Activated CD8-positive, alpha-beta memory T cell treated with anti-CD3 and anti-CD28 coated beads, Interleukin-2, amount 50 U/mL, for 1 hour (primary cell): Measurements from ENCODE around the gene SLC24A3.

Experiments
- DNase-seq: peaks from one replicate; pipeline ENCODE4 v3.0.0-alpha.2; 2020; ENCODE audit errors: extremely low read depth

SLC24A3 gene

DNA sequence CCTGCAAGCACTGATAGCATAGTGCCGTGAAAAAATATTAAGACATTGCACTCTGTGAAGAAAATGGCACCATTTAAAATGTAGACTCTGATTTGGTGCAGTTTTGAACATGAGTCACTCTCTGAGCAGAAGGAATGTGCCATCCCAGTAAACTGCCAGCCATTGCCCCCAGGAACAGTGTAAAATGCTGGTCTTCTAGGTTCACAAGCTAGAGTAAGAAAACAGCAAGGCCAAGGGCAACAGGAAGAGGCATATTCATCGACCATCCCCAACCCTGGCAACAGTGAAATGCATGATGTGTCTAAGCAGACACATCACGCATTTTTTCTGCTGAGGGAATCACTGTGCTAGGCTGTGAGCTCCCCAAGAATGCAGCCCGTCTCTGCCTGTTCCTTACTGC, 382.5 kb downstream of the SLC24A3 start:
- no peak for DNase-seq

DNA sequence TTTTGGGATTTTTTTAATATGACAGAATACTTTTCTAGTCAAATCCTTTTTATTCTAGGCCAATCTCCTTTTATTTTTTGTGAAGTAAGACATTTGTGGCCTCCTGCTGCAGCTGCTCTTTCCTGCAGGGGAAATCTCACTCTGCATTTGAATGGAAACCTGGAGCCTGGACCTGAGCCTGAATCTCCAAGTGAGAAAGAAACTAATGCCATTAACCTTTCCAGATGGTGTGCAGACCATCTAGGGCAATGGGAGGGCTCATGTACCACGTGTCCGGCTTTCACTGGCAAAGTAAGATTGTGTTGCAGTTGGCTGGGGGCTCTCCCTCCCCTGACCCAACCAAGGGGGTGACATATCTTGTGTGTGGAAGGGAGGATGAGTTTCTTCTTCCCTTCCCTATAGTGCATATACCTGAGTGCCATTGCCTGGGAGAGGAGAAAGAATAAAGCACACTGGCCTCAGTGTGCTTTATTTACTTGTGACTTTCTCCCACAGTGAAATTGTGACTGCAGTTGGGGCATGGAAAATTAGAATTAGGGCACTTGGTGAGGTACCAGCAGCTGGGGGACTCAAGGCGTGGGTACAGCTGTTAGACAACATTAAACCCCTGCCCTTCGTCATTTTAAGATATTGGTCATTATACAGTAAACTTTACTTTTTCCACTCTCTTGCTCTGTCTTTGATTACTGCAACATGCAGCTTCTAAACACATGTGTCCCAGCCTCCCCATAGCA, 385.8 kb downstream of the SLC24A3 start:
- no peak for DNase-seq

DNA sequence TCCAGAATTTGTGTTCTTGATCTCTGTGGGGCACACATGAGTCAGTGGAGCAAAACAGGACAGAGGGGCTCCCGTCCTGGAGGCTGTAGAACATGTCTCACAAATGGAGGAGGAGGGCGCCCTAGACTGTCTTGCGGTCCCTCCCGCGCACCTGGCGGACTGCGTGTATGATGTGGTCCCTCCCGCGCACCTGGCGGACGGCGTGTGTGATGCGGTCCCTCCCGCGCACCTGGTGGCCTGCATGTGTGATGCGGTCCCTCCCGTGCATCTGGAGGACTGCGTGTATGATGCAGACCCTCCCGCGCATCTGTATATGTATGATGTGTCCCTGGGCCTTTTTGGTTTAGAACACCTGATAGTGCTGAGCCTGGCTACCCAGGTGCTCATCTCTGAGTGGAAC, 386.8 kb downstream of the SLC24A3 start:
- DNase-seq = no peak

DNA sequence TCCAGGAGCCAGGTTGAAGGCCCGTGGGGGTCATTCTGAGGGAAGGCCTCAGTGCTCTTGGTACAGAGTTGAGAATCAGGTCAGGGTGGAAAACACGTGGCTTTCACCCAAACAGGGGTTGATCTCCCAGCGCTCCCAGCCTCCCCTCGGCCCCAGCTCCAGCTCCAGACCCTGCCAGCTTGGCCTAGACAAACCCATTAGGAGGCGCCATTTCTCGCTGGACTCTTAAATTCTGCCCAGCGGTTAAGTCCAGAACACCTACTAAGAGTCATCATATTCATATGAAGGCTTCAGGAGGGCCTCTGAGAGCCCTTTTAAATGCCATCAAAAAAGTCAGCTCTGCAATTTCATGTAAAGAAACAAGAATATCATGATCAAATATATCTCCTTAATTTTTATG, 387.6 kb downstream of the SLC24A3 start:
- DNase-seq = no peak

DNA sequence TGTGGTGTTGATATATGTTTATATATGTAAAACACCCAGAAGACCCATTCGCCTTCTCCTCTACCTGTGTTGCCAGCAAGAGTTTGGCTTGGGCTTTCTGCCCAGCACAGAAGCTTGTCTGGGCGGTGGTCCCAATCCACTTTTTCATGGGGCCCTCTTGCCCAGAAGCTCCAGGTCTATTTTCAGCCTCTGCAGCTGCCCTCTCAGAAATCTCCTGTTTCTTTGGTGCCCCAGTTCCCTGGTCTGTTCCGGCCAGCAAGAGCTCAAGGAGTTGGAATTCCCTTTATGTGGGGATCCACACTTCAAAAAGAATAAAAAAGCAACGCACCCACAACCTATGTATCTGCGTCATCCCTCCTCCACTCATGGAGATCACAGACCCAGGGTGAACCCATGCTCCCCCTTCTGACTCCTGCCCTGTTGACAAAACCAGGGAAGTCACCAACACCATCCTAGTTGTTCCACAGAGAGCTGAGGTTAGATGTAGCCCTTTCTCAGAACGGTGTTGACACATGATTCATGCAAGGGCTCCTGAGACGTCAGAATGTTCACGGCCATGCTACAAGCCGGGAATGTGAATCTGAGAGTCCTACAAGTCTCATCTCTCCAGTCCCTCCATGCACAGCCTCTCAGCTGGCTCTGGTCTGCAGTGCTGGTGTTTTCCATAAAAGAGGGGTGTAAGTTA, 388.8 kb downstream of the SLC24A3 start:
- DNase-seq = no peak

DNA sequence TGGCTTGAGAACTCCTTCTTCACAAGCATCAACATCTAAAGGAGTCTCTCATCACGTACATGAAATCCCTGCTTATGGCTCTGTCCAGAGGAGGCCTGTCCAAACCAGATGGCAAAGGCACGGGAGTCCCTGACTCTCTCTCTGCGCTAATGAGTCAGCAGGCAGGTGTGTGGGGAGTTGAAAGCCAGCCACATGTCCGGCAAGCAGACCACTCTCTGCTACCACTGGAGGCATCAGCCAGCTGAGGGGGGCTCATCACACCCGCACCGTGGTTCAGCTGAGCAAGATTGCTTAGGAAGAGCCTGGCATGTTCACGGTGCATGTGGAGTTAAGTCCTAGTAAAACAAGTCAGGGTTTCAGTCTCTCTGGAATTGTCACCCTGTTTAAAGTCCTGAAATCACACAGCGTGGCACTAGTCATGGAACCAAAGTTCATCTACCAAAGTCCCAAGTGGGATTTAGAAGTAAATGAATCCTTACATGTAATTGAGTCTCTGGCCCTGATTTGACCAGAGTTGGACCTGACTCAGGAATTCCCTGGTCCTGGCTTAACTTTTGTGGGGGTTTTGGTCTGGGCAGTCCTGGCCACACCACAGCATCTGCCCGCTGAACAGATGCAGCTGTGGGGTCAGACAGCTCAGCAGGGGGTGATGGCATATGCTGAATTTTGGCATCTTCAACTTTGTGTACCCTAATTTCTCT, 390.4 kb downstream of the SLC24A3 start:
- DNase-seq = no peak

DNA sequence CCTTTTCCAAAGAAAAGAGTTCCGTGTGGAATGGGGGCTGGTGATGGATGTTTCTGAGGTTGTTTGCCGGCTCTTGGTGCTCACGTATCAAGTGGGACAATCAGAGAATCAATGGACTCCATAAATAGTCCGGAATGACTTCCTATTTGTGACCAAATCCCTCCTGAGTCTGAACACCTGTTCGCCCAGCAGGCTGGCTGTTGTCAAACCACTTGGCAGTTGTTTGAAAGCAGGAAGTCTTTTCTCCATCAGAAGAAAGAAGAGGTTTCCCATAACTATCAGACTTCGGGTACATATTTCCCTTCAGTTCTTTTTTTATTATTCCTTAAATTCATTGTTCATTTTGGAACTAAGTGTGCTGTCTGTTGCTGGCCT, 390.9 kb downstream of the SLC24A3 start:
- DNase-seq = no peak

DNA sequence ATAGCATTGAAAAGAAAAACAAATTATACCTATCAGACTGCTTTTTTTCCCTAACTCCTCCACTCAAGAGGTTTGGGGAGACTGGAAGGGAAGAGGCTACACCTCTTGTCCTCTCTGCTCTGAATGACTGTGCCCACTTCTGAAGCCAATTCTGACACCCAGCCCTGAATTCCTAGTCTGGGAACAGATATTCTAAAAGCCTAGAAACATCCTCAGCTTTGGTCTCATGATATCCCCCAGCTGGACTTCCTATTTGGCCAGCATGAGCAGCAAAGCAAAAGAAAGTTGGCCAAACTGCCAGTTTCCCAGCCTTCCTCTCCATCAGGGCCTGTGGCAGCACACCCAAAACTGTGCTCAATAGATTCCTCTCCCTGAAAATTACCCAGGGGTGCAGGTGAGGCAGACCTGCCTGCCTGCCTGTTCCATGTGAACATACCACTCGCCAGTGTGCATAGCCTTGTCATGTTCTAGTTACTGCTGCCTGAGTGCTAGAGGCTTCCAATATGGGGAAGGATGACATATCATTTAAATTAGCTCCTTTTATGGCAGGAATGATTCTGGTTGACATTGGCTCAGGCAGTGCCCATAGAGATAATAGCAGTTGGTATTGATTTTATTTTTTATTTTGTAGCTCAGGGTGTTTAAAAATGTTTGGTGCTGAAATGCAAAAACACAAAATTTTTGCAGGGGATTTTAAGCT, 393.5 kb downstream of the SLC24A3 start:
- no peak for DNase-seq

DNA sequence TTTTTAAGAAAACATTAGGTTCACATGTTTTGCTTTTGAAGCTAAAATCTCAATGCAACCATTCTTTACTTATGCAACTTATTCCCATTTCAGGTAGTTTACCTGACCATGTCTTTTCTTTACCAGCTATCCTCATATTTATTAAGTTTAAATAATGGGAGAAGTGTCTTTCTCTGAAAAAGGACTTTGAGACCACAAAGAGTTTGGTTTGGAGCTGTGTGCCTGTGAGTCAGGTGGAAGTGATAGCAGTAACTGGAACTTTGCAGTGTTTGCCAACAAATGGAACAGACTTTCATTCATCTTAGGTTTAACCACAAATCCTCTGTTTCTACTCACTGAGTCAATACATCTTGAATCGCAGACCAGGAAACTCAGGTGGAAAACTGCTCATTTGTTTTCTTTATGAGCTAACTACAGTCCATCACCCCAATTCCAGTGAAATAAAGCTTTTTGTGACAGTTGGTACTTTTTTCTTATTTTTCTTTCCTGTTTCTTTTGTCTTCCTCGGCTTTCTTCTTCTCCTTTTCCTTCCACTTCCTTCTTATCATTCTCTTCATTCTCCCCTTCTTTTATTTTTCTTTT, 397.3 kb downstream of the SLC24A3 start:
- no peak for DNase-seq

DNA sequence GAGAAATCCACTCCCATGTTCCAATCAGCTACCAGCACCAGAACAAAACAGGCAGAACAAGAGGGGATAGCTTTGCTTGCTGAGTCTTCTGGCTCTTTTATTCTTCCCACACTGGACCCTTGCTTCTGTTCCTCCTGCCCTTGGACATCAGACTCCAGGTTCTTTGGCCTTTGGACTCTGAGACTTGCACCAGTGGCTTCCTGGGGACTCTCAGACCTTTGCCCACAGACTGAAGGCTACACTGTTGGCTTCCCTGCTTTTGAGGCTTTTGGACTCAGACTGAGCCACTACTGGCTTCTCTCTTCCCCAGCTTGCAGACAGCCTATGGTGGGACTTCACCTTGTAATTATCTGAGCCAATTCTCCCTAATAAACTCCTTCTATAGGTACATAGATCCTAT, 403.2 kb downstream of the SLC24A3 start:
- no peak for DNase-seq

DNA sequence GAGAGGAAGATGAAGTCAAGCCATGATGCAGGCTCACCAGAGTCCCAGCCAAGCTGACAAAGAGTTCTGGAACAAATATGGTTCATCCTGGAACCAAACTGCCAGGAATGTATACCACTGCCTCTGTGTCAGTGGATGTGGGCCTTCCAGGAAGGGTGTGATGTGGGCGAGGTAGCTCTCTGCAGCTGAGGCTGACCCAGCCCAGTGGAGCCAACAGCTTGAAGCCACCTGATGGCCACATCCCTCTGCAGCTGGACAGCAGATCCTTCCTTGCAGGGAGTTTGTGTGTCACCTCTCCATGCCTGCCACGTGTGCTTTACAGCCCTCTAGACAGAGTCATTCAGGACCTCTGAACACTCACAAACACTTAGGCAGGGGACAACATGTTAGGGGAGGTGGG, 403.6 kb downstream of the SLC24A3 start:
- DNase-seq = no peak

DNA sequence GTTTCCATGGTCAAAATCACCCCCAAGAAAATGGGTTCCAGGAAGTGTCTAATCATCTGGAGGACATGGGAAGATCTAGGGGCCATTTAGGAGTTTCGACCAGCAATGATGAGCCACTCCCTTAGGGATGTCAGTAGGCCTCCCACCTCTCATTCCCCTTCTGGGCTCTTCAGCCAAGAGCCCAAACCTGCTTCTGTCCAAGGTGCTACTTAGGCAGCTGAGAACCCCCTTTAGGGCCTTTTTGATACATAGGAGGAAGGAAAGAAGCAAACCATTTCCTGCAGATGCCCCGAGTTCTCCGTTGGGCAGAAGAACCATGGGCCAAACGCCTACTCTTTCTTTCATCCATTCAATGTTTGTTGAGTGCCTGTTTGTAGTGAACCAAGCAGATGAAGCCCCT, 404.2 kb downstream of the SLC24A3 start:
- DNase-seq = no peak

DNA sequence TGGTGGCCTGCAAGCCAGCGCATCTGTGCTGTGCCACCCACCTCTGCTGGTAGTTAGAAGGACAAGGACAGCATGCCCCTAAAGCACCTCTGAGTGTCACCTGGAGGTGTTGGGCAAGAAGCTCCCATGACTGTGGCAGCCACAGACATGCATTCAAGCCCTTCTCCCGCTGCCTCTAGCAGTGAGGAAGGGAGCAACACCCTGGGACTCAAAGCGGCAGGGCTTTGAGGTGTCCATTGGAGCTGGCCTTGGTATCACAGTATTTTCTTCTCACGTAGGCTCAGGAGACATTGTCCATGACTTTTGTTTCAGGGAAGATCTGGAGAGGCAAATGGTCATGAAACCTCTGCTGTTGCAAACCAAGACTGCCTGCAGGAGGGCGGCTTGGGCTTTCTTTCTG, 404.8 kb downstream of the SLC24A3 start:
- DNase-seq = no peak

DNA sequence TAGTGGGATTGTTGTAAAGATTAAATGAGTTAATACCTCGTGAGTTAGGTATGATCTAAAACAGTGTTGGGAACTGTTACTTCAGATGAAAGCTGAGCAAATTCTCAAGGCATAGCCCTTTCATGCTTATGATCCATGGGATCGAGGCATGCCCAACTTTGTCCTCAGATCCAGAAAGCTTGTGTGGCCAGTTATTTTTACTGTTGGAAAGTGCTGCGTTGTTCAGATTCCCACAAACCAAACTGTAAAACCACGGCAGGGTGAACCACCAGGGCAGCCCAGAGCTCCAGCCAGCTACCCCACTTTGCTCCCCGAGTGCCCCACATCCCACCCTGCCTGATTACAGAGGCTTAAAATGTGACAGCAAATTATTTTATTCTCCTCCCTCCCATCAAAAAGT, 406.3 kb downstream of the SLC24A3 start:
- DNase-seq = no peak

DNA sequence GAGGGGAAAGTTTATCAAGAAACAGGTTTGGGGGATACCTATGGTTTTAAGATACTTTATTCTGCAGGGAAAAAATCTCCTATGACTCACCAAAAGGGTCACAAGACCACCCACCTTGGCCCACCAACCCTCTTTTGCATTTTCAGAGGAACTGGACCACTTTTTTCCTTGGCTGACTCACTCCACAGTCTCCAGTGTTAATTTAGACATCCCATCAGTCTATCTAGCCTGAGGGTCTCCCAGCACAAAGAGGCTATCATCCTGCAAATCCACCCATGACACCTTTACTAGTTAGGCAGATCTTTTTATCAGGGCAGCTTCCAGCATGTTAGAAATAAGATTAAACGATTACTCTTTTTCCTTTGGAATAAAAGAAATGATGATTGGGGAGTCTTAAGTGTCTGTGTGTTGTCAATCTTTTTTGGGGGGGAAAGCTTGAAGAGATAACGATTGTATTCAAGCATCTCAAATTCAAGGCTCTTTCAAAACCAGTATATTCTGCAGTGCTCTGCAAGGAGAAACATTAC, 407.5 kb downstream of the SLC24A3 start:
- no peak for DNase-seq

DNA sequence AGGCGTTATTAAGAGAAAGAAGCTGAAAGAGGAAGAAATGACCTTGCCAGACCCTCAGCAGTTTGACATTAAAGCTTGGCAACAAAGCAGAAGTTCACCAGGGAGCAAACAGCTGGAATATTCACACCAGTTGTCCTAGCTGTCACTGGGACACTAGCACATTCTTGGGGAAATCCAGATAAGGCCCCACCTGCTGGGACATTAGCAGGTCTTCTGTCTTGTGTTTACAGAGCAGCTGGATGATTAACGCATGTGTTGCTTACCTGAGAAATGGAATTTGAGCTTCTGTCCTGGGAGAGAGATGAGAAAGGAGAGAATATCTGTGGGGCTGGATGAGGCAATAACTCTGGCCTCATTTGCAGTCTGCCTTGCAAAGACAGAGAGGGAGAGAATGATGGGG, 408.0 kb downstream of the SLC24A3 start:
- DNase-seq = no peak

DNA sequence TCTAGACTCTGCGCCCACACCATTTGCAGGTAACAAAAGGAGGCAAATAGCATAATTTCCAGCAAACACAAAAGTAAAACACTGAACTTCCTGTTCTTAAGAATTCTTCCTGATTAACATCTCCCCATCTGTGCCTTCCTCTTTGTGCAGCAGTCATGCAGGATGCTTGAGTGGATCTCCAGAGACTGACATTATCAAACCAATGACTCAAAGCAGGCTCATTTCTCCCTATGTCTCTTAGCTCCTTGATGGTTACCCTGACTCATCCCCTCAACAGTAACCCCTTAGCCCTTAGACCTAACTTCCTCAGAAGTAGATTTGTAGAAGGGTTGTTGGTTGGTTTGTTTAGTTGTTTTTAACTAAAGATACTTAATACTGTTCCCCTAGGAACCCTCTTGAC, 408.6 kb downstream of the SLC24A3 start:
- no peak for DNase-seq

DNA sequence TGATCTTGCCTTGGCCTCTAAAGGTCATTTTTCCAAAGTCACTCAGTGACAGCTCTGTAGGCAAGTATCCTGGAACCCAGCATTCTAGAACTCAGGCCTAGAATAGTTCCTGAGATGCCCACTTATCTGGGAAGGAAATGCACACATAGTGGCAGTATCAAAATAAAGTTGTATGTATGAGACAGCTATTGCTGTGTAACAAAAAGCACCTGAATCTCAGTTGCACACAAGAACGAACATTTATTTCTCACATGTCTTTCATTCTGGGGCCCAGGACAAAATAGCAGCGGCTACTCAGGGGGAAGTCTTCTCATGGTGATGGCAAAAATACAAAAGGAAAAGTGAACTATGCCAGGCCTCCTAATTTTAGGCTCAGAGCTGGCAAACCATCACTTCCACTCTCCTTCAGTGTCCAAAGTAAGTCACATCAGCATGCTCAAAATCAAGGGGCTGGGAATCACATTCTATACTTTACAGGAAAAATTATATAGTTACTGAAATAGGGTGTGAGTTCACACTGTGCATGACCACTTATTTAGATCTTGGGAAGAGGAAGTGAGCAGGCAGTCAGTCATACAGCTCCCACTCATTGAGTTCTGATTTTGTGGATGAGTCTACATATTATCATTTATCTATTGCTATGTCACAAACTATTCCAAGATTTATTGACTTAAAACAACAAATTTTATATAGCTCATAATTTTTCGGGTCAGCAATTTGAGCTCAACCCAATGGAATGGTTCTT, 412.0 kb downstream of the SLC24A3 start:
- no peak for DNase-seq

DNA sequence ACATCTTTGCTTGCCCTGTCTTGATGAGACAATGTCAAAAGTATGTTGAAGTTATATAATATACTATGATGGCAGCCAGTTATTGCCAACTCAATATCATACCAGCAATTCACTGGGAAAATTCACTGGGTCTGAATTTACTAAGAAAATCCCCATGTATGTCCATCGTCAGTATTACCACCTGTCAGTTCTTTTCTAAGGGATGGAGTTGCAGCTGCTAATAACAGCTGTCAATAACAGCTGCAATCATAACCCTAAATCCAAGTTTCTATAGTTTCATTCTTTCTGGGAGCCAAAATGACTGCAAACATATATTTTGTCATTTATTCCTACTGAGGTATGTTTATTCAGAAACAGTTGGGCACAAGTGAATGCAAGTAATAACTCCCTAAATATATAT, 413.0 kb downstream of the SLC24A3 start:
- no peak for DNase-seq

DNA sequence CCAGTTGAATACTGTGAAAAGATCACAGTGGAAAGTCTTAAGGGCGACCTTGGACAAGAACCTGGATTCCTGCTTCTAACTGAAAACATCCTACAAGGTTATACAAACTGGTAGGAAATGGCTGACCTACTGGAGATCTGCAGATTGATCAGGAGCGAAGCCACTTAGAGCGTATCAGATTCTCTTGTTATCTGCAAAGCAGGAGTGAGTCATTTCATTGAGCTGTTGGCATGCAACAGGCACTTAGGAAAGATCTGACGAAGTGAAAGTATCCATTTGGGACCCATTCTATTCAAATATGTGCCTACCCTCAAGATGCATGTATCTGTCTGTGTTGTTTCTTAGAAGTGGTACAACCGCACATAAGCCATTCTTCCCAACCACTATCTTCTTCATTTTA, 414.5 kb downstream of the SLC24A3 start:
- DNase-seq = no peak

DNA sequence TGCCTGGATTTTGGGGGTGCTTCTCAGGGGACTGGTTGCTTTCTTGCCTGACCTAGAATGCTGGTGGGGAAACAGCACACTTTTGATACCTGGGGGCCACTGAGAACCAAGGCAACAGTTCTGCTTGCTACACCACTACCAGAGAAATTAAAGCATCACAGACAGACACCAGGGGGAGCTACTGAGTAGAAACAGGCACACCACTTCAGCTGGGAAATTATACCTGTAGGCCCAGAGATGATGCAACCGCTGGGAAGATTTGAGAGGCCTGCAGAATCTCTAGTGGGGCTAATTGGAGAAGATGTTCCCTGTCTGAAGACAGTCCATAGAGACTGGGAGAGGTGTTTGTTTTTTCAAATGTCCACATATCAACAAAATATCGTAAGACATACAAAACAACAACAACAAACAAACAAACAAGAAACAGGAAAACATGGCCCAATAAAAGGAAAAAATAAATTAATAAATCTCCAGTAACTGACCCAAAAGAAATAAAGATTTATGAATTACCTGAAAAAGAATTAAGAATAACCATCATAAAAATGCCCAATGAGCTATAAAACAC, 416.2 kb downstream of the SLC24A3 start:
- DNase-seq = no peak
